ENCODE data around the gene ZNF292. TPM values are rescaled to one million over a fixed set of nuclear protein-coding genes. Genes with fewer than 3 reads are reported as not detected.

Gene ZNF292
- total RNA-seq, 3 donors from 2014 or later (not counting 1 experiment from before 2014, with no cell fraction given), result 78.7 to 90.4 (median 89.4) TPM

DNA sequence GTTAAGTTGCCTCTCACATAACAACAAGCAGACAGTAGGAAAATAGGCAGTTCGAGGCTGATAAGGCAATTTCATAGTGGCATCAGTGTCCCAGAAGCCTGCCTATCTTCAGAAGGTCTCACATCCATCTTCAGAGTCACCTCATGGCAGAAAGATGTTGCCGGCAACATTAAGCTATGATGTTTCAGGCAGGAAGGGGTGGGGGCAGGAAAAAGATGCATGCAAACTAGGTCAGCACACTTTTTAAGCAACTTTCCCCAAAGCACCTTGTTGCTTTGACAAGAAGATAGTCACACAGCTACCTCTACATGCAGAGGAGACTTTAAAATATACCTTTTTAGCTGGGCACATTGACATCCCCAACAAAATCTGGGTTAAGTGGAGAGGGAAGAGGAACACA is 123.8 kb downstream of the ZNF292 start:
- Histone ChIP-seq H3K27me3 (ENCODE audit: control insufficient read depth, insufficient read depth, low read length) (no peaks in the 10 kb centered on the region), H3K36me3 (ENCODE audit: control insufficient read depth, insufficient read depth, low read length) (no peaks in the 10 kb centered on the region), H3K9me3 (ENCODE audit: control insufficient read depth, insufficient read depth, low read length) (no peaks in the 10 kb centered on the region), H3K4me3 (ENCODE audit: low read length) (no peak overlapping the region), H3K4me1 (ENCODE audit: control insufficient read depth, insufficient read depth, low read length) (no peaks in the 10 kb centered on the region), H3K27ac (ENCODE audit: low read length) (no peak overlapping the region)
- Mint-ChIP-seq H3K36me3 (no peaks in the 10 kb centered on the region), H3K4me1 (peaks cover 4 to 5% of the 10 kb centered on the region in 2 donors), H3K27ac (peak overlapping the region in 1 of 2 donors; percentile 36), H3K4me3 (no peak overlapping the region), H3K9me3 (no peaks in the 10 kb centered on the region), H3K27me3 (ENCODE audit: low read depth in 2 of 2) (no peaks in the 10 kb centered on the region)
- ATAC-seq, result no peak
- TF ChIP-seq, protein P1, sequence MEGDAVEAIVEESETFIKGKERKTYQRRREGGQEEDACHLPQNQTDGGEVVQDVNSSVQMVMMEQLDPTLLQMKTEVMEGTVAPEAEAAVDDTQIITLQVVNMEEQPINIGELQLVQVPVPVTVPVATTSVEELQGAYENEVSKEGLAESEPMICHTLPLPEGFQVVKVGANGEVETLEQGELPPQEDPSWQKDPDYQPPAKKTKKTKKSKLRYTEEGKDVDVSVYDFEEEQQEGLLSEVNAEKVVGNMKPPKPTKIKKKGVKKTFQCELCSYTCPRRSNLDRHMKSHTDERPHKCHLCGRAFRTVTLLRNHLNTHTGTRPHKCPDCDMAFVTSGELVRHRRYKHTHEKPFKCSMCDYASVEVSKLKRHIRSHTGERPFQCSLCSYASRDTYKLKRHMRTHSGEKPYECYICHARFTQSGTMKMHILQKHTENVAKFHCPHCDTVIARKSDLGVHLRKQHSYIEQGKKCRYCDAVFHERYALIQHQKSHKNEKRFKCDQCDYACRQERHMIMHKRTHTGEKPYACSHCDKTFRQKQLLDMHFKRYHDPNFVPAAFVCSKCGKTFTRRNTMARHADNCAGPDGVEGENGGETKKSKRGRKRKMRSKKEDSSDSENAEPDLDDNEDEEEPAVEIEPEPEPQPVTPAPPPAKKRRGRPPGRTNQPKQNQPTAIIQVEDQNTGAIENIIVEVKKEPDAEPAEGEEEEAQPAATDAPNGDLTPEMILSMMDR (IDR thresholded peaks at IDR 0.05), result no peak
- intact Hi-C loops (cut with micrococcal nuclease), result no loop called here
- 80% methylated on average over 1 of the region's 2 CpGs for WGBS (ENCODE audit: insufficient coverage)
- peak in 1 of 2 donors; percentile 22 for DNase-seq

- H3K36me3 ChIP-seq (ENCODE audit: control insufficient read depth, insufficient read depth, low read length), result no peaks in the 10 kb centered on the region
- Mint-ChIP-seq H3K4me1 (peaks cover 4 to 5% of the 10 kb centered on the region in 2 donors), H3K27ac (no peak overlapping the region), H3K36me3 (no peaks in the 10 kb centered on the region), H3K9me3 (peaks cover 0 to 5% of the 10 kb centered on the region in 2 donors), H3K4me3 (no peak overlapping the region), H3K27me3 (ENCODE audit: low read depth in 2 of 2) (peaks cover 11 to 13% of the 10 kb centered on the region in 2 donors)
- H3K4me3 ChIP-seq (ENCODE audit: low read length), result no peak overlapping the region
- TF ChIP-seq, protein P1 (IDR thresholded peaks at IDR 0.05), result no peak
- ATAC-seq (no peak), DNase-seq (no peak)
- no peaks in the 10 kb centered on the region for H3K9me3 ChIP-seq (ENCODE audit: control insufficient read depth, insufficient read depth, low read length)
- H3K27ac ChIP-seq (ENCODE audit: low read length), result no peak overlapping the region
- no peaks in the 10 kb centered on the region for H3K4me1 ChIP-seq (ENCODE audit: control insufficient read depth, insufficient read depth, low read length)
- WGBS (ENCODE audit: insufficient coverage), result 93% methylated on average over 1 of the region's 1 CpG
- intact Hi-C loops (cut with micrococcal nuclease), result no loop called here
- H3K27me3 ChIP-seq (ENCODE audit: control insufficient read depth, insufficient read depth, low read length), result no peaks in the 10 kb centered on the region
These were observed 126.1 kb downstream of the ZNF292 start for GRCh38 chr6:87281426-87281825.

DNA sequence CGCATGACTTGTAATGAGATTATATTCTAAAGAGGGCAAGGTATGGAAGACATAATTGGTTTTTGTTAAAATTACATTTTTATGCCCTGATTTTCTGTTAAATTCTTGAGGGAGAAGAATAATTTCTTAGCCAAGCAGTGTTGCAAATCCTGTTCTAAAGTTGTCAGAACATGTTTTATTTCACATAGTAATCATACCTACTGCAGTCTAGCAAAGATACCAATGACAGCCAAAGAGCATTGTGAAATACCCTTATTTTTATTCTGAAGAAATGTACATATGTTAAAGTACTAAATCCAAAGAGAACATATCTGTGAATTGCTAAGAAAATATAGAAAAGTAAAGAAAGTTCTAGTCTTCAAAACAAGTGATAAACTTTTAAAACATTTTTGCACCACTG is 127.4 kb downstream of the ZNF292 start:
- TF ChIP-seq, protein P1 (IDR thresholded peaks at IDR 0.05), result no peak

GRCh38 chr6:87283461-87283860 is 128.1 kb downstream of the ZNF292 start:
- no peaks in the 10 kb centered on the region for H3K9me3 ChIP-seq (ENCODE audit: control insufficient read depth, insufficient read depth, low read length)
- H3K4me3 ChIP-seq (ENCODE audit: low read length), result no peak overlapping the region
- no peaks in the 10 kb centered on the region for H3K4me1 ChIP-seq (ENCODE audit: control insufficient read depth, insufficient read depth, low read length)
- ATAC-seq, result no peak
- Mint-ChIP-seq H3K9me3 (peaks cover 0 to 5% of the 10 kb centered on the region in 2 donors), H3K4me1 (peaks cover 4 to 5% of the 10 kb centered on the region in 2 donors), H3K36me3 (no peaks in the 10 kb centered on the region), H3K4me3 (no peak overlapping the region), H3K27me3 (ENCODE audit: low read depth in 2 of 2) (peaks cover 14 to 20% of the 10 kb centered on the region in 2 donors), H3K27ac (no peak overlapping the region)
- no peak overlapping the region for H3K27ac ChIP-seq (ENCODE audit: low read length)
- intact Hi-C loops (cut with micrococcal nuclease), result no loop called here
- H3K36me3 ChIP-seq (ENCODE audit: control insufficient read depth, insufficient read depth, low read length), result no peaks in the 10 kb centered on the region
- H3K27me3 ChIP-seq (ENCODE audit: control insufficient read depth, insufficient read depth, low read length), result no peaks in the 10 kb centered on the region
- 100% methylated on average over 2 of the region's 3 CpGs for WGBS (ENCODE audit: insufficient coverage)
- no peak for DNase-seq
- TF ChIP-seq, protein P1 (IDR thresholded peaks at IDR 0.05), result no peak

More for the DNA sequence above, 127.4 kb downstream of the ZNF292 start:
- no peaks in the 10 kb centered on the region for H3K4me1 ChIP-seq (ENCODE audit: control insufficient read depth, insufficient read depth, low read length)
- Mint-ChIP-seq H3K27me3 (ENCODE audit: low read depth in 2 of 2) (peaks cover 12 to 18% of the 10 kb centered on the region in 2 donors), H3K4me3 (no peak overlapping the region), H3K4me1 (peaks cover 4 to 5% of the 10 kb centered on the region in 2 donors), H3K36me3 (no peaks in the 10 kb centered on the region), H3K27ac (no peak overlapping the region), H3K9me3 (peaks cover 0 to 5% of the 10 kb centered on the region in 2 donors)
- H3K36me3 ChIP-seq (ENCODE audit: control insufficient read depth, insufficient read depth, low read length), result no peaks in the 10 kb centered on the region
- WGBS (ENCODE audit: insufficient coverage), result no CpG with 5 or more reads among the region's 1 CpG
- ATAC-seq (no peak), DNase-seq (no peak)
- H3K9me3 ChIP-seq (ENCODE audit: control insufficient read depth, insufficient read depth, low read length), result no peaks in the 10 kb centered on the region
- intact Hi-C loops (cut with micrococcal nuclease), result no loop called here
- no peak overlapping the region for H3K4me3 ChIP-seq (ENCODE audit: low read length)
- no peaks in the 10 kb centered on the region for H3K27me3 ChIP-seq (ENCODE audit: control insufficient read depth, insufficient read depth, low read length)
- no peak overlapping the region for H3K27ac ChIP-seq (ENCODE audit: low read length)

All from natural killer cell (primary cell).